ENCODE data around the gene PHACTR1. TPM values are rescaled to one million over a fixed set of nuclear protein-coding genes. Genes with fewer than 3 reads are reported as not detected.

Gene PHACTR1
- total and polyA plus RNA-seq, 2 experiments from 2014 or later = 11.2 to 33.9 TPM

DNA sequence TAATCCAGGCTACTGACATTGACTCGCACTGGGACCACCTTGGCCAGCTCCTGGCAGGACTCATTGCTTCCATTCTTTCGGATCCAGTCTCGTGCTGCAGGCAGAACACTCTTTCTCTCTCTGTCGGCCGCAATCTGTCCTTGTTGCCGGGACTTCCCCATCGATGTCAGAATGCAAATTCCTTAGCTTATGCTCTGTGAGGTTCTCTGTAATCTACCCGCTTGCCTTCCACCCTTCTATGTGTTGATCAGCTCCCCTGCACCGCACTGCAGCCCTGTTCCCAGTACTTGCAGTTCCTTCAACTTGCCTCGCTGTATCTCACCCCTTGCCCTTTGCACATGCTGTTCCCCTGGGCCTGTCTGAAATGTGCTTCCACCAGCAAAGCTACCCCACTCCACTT is 182.0 kb downstream of the PHACTR1 start:
- Histone ChIP-seq H3K27me3 (peaks cover 38% of the 10 kb centered on the region), H3K4me1 (ENCODE audit: low read depth) (peaks cover 10% of the 10 kb centered on the region), H3K27ac (no peak overlapping the region), H3K36me3 (no peaks in the 10 kb centered on the region), H3K4me3 (no peak overlapping the region), H3K9me3 (ENCODE audit: low read depth) (no peaks in the 10 kb centered on the region)
- DNase-seq (ENCODE audit: low read depth in 1 of 2, low spot score in 1 of 2) = no peak
- TF ChIP-seq, protein P1, sequence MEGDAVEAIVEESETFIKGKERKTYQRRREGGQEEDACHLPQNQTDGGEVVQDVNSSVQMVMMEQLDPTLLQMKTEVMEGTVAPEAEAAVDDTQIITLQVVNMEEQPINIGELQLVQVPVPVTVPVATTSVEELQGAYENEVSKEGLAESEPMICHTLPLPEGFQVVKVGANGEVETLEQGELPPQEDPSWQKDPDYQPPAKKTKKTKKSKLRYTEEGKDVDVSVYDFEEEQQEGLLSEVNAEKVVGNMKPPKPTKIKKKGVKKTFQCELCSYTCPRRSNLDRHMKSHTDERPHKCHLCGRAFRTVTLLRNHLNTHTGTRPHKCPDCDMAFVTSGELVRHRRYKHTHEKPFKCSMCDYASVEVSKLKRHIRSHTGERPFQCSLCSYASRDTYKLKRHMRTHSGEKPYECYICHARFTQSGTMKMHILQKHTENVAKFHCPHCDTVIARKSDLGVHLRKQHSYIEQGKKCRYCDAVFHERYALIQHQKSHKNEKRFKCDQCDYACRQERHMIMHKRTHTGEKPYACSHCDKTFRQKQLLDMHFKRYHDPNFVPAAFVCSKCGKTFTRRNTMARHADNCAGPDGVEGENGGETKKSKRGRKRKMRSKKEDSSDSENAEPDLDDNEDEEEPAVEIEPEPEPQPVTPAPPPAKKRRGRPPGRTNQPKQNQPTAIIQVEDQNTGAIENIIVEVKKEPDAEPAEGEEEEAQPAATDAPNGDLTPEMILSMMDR (IDR thresholded peaks at IDR 0.05; ENCODE audit: low read depth, low read length) = no peak

DNA sequence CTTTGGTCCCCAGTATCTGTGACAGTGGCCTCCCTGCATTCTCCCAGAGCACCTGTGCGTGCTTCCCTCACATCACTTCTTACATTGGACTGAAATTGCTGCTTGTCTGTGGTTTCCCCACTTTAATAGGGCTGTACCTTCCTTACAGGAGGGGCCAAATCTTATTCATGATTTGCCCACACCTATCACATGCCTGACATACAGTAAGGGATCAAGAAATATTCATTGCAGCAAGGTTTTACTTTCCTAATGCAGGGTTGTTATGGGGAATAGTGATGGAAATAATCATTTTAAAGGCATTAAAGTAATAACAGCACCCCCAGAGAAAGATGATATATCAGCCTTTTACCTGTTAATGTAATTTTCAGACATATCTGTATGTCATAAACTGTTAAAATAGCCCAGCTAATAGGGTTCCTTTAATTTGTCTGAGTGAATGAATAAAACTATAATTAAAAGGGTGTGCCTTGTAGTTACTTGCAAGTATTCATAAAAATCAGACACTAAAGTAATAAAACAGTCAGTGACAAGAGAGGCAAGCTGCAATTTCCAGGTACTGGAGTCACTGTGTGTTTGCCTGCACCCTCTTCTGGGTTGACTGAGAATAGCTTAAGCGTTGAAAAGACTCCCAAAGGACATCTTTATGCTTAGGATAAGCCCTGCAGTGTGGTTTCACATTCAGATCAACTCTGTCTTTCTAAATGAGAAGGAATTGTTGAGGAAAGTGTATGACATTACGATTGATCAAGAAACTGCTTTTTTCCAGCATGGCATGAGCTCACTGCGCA is 182.7 kb downstream of the PHACTR1 start:
- peaks cover 44% of the 10 kb centered on the region for H3K27me3 ChIP-seq
- H3K36me3 ChIP-seq = no peaks in the 10 kb centered on the region
- peaks cover 8% of the 10 kb centered on the region for H3K4me1 ChIP-seq (ENCODE audit: low read depth)
- H3K27ac ChIP-seq = no peak overlapping the region
- no peaks in the 10 kb centered on the region for H3K9me3 ChIP-seq (ENCODE audit: low read depth)
- DNase-seq (ENCODE audit: low read depth in 1 of 2, low spot score in 1 of 2) = no peak
- TF ChIP-seq, protein P1 (IDR thresholded peaks at IDR 0.05; ENCODE audit: low read depth, low read length) = peak; percentile 7
- H3K4me3 ChIP-seq = no peak overlapping the region

- no peak for DNase-seq (ENCODE audit: low read depth in 1 of 2, low spot score in 1 of 2)
- TF ChIP-seq, protein P1 (IDR thresholded peaks at IDR 0.05; ENCODE audit: low read depth, low read length) = no peak
- H3K4me1 ChIP-seq (ENCODE audit: low read depth) = peaks cover 4% of the 10 kb centered on the region
- no peaks in the 10 kb centered on the region for H3K9me3 ChIP-seq (ENCODE audit: low read depth)
- H3K4me3 ChIP-seq = no peak overlapping the region
- H3K27ac ChIP-seq = no peak overlapping the region
- peaks cover 45% of the 10 kb centered on the region for H3K27me3 ChIP-seq
- H3K36me3 ChIP-seq = no peaks in the 10 kb centered on the region
Observed at GRCh38 chr6:12903246-12903645, 186.7 kb downstream of the PHACTR1 start.

GRCh38 chr6:12909833-12910232 is 193.3 kb downstream of the PHACTR1 start:
- H3K27me3 ChIP-seq = peaks cover 35% of the 10 kb centered on the region
- no peak overlapping the region for H3K27ac ChIP-seq
- H3K9me3 ChIP-seq (ENCODE audit: low read depth) = no peaks in the 10 kb centered on the region
- H3K36me3 ChIP-seq = no peaks in the 10 kb centered on the region
- DNase-seq (ENCODE audit: low read depth in 1 of 2, low spot score in 1 of 2) = no peak
- TF ChIP-seq, protein P1 (IDR thresholded peaks at IDR 0.05; ENCODE audit: low read depth, low read length) = no peak
- H3K4me1 ChIP-seq (ENCODE audit: low read depth) = peaks cover 14% of the 10 kb centered on the region
- no peak overlapping the region for H3K4me3 ChIP-seq

DNA sequence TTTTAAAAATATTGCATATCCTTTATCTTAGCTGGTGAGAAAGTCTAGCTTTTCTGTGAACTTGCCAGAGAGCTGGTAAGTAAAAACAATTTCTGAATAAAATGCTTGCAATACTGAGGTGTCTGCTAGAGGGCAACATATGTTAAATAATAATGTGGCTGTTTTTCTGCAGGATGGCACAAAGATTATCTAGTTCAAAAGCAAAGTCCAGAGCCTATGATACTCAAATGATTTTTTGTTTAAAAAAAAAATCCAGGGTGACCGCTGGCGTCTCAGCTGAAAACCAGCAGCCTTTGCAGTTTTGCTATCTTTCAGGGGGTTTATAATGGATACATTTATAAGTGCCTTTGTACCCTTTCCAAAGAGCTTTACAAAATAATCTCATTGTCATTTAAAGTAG is 194.9 kb downstream of the PHACTR1 start:
- Histone ChIP-seq H3K27ac (no peak overlapping the region), H3K4me3 (no peak overlapping the region), H3K27me3 (peaks cover 36% of the 10 kb centered on the region), H3K9me3 (ENCODE audit: low read depth) (no peaks in the 10 kb centered on the region), H3K4me1 (ENCODE audit: low read depth) (peaks cover 11% of the 10 kb centered on the region), H3K36me3 (no peaks in the 10 kb centered on the region)
- DNase-seq (ENCODE audit: low read depth in 1 of 2, low spot score in 1 of 2) = peak; percentile 56 to 70
- TF ChIP-seq, protein P1 (IDR thresholded peaks at IDR 0.05; ENCODE audit: low read depth, low read length) = peak; percentile 53
